IgD-negative memory B cell (primary cell): Measurements from ENCODE around the gene SAMD15. TPM values are rescaled to one million over a fixed set of nuclear protein-coding genes. Genes with fewer than 3 reads are reported as not detected.

ENCODE experiments used
- H3K27ac Mint-ChIP-seq, 3 donors: one replicate each; pipeline ENCODE4 v1.8.0; 2020 to 2022; ENCODE audit warnings: mild to moderate bottlenecking in 3 of 3, mixed read lengths in 3 of 3, moderate library complexity in 1 of 3
- H3K27me3 Mint-ChIP-seq: one replicate; pipeline ENCODE4 v1.8.0; 2021; ENCODE audit warnings: mixed read lengths
- H3K36me3 Mint-ChIP-seq: one replicate; pipeline ENCODE4 v1.8.0; 2020; ENCODE audit warnings: mild to moderate bottlenecking, mixed read lengths
- H3K4me1 Mint-ChIP-seq, 3 donors: one replicate each; pipeline ENCODE4 v1.8.0; 2020 to 2022; ENCODE audit warnings: mixed read lengths in 3 of 3, mild to moderate bottlenecking in 1 of 3
- H3K4me3 Mint-ChIP-seq, 4 donors: one replicate each; pipeline ENCODE4 v1.8.0; 2020 to 2022; ENCODE audit warnings: mild to moderate bottlenecking in 4 of 4, mixed read lengths in 4 of 4, moderate library complexity in 3 of 4
- H3K9me3 Mint-ChIP-seq, 3 donors: one replicate each; pipeline ENCODE4 v1.8.0; 2020 to 2021; ENCODE audit warnings: mixed read lengths in 3 of 3, mild to moderate bottlenecking in 1 of 3
- polyA plus RNA-seq: library from polyadenylated mRNA; unstranded; fragments of 300-500 nt; fragmentation: Illumina TruSeq; gene quantifications from one replicate; pipeline ENCODE4 v1.2.3, GENCODE V29; 2021

The SAMD15 gene
- polyA plus RNA-seq, 1 donor from 2014 or later = 0.08 TPM

DNA sequence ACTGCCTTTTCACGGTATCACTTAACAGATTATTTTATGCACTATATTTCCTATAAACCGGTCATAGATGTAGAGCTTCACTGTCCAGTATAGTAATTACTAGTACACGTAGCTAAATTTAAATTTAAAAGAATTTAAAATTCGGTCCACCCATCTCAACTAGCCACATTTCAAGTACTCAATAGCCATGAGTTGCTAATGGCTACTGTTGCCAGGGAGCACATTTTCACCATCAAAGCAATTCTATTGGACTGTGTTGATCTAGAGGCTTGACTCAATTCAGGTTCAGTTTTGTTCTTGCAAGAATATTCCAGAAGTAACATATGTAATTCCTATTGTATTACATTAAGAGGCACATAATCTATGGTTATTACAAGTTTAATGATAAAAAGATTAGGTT, 20.3 kb upstream of the SAMD15 start:
- no peaks in the 10 kb centered on the region for H3K27me3 Mint-ChIP-seq
- no peaks in the 10 kb centered on the region for H3K9me3 Mint-ChIP-seq
- H3K4me1 Mint-ChIP-seq = peaks cover 19 to 33% (median 30%) of the 10 kb centered on the region in 3 donors
- peaks cover 7% of the 10 kb centered on the region for H3K36me3 Mint-ChIP-seq
- no peak overlapping the region for H3K4me3 Mint-ChIP-seq
- H3K27ac Mint-ChIP-seq = no peak overlapping the region

DNA sequence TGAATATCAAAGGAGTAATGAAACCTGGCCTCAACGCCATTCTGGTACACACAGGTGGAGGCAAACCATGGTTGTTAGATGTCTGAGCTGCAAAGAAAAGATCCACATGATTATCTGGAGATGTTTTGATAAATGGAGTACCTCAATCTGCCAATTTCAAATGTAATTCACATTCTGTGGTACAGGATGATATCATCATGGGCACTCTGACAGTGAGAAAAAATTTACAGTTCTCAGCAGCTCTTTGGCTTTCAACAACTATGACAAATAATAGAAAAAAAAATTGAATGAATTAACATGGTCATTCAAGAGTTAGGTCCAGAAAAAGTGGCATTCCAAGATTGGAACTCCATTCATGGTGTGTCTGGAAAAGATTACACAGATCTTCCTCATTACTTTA, 17.6 kb upstream of the SAMD15 start:
- Mint-ChIP-seq H3K27me3 (no peaks in the 10 kb centered on the region), H3K27ac (no peak overlapping the region), H3K4me3 (no peak overlapping the region), H3K4me1 (peaks cover 36 to 46% (median 41%) of the 10 kb centered on the region in 3 donors), H3K9me3 (no peaks in the 10 kb centered on the region), H3K36me3 (peaks cover 9% of the 10 kb centered on the region)

DNA sequence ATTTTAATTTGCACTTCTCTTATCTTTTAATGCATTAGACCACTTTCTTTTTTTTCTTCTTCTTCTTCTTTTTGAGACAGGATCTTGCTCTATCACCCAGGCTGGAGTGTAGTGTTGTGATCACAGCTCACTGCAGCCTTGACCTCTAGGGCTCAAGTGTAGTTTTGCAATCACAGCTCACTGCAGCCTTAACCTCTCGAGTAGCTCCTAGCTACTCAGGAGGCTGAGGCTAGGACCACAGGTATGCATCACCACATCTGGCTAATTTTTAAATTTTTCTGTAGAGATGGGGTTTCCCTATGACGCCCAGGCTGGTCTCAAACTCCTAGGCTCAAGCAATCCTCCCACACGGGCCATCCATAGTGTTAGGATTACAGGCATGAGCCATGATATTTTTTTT, 13.0 kb upstream of the SAMD15 start:
- Mint-ChIP-seq H3K4me3 (peak overlapping the region in 2 of 4 donors; percentile 10 to 53), H3K27ac (peak overlapping the region in 1 of 3 donors; percentile 17), H3K27me3 (no peaks in the 10 kb centered on the region), H3K4me1 (peaks cover 67 to 72% (median 67%) of the 10 kb centered on the region in 3 donors), H3K9me3 (no peaks in the 10 kb centered on the region), H3K36me3 (peaks cover 8% of the 10 kb centered on the region)

GRCh38 chr14:77369285-77369684, 7.9 kb upstream of the SAMD15 start:
- Mint-ChIP-seq H3K27me3 (peaks cover 1% of the 10 kb centered on the region), H3K36me3 (peaks cover 5% of the 10 kb centered on the region), H3K4me1 (peaks cover 63 to 71% (median 68%) of the 10 kb centered on the region in 3 donors), H3K4me3 (peak overlapping the region in 2 of 4 donors; percentile 9 to 72), H3K9me3 (peaks cover 0 to 3% (median 0%) of the 10 kb centered on the region in 3 donors), H3K27ac (peak overlapping the region in 1 of 3 donors; percentile 83)

GRCh38 chr14:77372304-77372841, 4.8 kb upstream of the SAMD15 start:
- peaks cover 48 to 62% (median 56%) of the 10 kb centered on the region in 3 donors for H3K4me1 Mint-ChIP-seq
- peak overlapping the region; percentile 89 to 97 (median 95) for H3K27ac Mint-ChIP-seq
- peak overlapping the region in 3 of 4 donors; percentile 79 to 93 (median 90) for H3K4me3 Mint-ChIP-seq
- peaks cover 1% of the 10 kb centered on the region for H3K27me3 Mint-ChIP-seq
- peaks cover 5% of the 10 kb centered on the region for H3K36me3 Mint-ChIP-seq
- H3K9me3 Mint-ChIP-seq = peaks cover 0 to 3% (median 0%) of the 10 kb centered on the region in 3 donors

DNA sequence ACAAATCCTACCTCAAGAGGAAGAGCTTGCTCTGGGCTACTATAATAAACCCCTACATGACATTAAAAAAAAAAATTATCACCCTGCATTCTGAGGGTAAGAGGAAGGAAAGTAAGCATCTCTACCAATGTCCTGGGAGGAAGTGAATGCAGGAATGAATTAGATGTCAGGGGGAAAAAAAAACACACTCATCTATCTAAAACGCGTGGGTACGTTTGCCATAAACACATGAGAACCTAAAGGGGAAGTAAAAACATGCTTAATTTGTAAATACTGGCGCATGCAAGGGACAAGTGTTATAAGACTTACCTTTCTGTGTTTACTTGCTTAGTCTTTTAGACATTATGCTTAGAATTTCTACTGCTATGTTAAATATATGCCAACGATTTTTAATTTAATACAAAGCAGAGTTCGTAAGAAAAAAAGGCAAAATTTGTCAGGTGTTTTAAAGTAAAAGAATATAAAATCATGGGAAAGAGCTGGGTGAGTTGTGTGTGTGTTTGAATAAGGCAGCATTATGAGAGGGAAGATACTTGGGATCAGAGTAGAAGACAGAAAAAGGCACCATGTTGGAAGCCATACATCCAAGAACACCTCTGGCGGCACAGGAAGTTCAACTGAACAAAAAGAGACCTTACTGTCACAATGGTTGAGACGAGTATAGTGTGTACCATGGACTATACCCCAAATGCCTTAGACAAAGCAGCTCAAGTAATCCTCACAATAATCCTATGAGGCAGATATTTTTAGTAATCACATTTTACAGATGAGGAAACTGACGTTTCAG, 1.8 kb upstream of the SAMD15 start:
- Mint-ChIP-seq H3K4me3 (peak overlapping the region in 2 of 4 donors; percentile 91 to 99), H3K9me3 (peaks cover 0 to 3% (median 0%) of the 10 kb centered on the region in 3 donors), H3K27ac (peak overlapping the region; percentile 79 to 94 (median 89)), H3K4me1 (peaks cover 36 to 46% (median 37%) of the 10 kb centered on the region in 3 donors), H3K27me3 (peaks cover 1% of the 10 kb centered on the region), H3K36me3 (peaks cover 3% of the 10 kb centered on the region)

DNA sequence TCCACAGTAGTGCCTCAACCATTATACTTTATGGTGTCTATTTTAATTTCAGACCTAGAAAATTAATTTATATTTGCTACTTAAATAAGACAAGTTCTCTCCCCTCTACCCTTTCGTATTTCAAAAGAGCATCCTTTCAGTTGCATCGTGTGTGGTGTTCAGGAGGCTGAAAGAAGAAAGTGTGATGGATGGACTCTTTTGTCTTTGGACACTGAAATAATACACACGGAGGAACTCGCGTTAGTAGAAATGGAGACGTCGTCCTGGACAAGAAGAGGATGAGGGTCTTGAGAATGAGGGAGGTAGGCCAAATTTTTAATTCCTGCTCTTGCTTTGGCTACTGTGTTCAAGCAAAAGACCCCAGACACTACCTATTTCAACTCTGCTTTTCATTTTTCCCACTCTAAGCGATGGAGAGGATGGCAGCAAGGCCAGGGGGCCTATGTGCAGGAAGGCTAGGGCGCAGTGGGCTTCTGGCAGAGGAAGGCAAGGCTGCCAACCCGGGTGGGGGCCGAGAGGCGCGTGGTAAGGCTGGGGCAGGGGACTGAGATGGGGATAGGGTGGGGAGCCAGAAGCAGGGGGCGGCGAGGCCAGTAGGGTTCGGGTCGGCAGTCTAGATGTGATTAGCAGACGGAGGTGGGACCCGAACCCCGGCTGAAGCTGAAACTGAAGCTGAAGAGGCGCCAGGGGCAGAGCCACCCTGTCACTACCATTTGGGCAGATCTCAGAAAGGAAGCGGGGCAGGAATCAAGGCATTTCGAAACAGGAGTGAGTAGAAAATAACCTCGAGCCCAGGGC, 1.0 kb upstream of the SAMD15 start:
- H3K27ac Mint-ChIP-seq = peak overlapping the region; percentile 89 to 95 (median 94)
- peaks cover 32 to 42% (median 37%) of the 10 kb centered on the region in 3 donors for H3K4me1 Mint-ChIP-seq
- H3K36me3 Mint-ChIP-seq = peaks cover 3% of the 10 kb centered on the region
- peaks cover 1% of the 10 kb centered on the region for H3K27me3 Mint-ChIP-seq
- peaks cover 0 to 3% (median 0%) of the 10 kb centered on the region in 3 donors for H3K9me3 Mint-ChIP-seq
- peak overlapping the region in 2 of 4 donors; percentile 91 to 99 for H3K4me3 Mint-ChIP-seq

GRCh38 chr14:77377502-77377844, 294 bp downstream of the SAMD15 start:
- H3K9me3 Mint-ChIP-seq = peaks cover 0 to 3% (median 0%) of the 10 kb centered on the region in 3 donors
- H3K36me3 Mint-ChIP-seq = peaks cover 3% of the 10 kb centered on the region
- H3K4me3 Mint-ChIP-seq = no peak overlapping the region
- no peak overlapping the region for H3K27ac Mint-ChIP-seq
- peaks cover 25 to 32% (median 30%) of the 10 kb centered on the region in 3 donors for H3K4me1 Mint-ChIP-seq
- H3K27me3 Mint-ChIP-seq = peaks cover 1% of the 10 kb centered on the region

- H3K27ac Mint-ChIP-seq = no peak overlapping the region
- H3K9me3 Mint-ChIP-seq = peaks cover 0 to 3% (median 0%) of the 10 kb centered on the region in 3 donors
- no peak overlapping the region for H3K4me3 Mint-ChIP-seq
- peaks cover 15 to 21% (median 20%) of the 10 kb centered on the region in 3 donors for H3K4me1 Mint-ChIP-seq
- no peaks in the 10 kb centered on the region for H3K27me3 Mint-ChIP-seq
- H3K36me3 Mint-ChIP-seq = no peaks in the 10 kb centered on the region
These were observed 1.5 kb downstream of the SAMD15 start for GRCh38 chr14:77378701-77379100.

DNA sequence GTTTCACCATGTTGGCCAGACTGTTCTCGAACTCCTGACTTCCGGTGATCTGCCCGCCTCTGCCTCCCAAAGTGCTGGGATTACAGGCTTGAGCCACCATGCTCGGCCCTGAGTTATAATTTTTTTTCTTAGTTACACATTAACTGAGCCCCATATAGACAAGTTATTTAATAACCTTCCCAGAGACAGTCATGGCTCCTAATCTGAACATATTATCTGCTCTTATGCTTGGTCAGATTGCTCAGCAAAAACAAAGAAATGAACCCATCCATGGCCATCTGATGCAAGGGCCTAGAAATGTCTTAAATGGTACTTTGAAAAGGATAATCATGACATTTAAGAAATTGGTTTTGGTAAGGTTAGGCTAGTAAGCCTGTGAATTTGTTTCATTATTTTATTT, 13.0 kb downstream of the SAMD15 start:
- no peaks in the 10 kb centered on the region for H3K9me3 Mint-ChIP-seq
- H3K27me3 Mint-ChIP-seq = no peaks in the 10 kb centered on the region
- no peak overlapping the region for H3K27ac Mint-ChIP-seq
- H3K4me1 Mint-ChIP-seq = no peaks in the 10 kb centered on the region
- H3K36me3 Mint-ChIP-seq = no peaks in the 10 kb centered on the region
- no peak overlapping the region for H3K4me3 Mint-ChIP-seq

DNA sequence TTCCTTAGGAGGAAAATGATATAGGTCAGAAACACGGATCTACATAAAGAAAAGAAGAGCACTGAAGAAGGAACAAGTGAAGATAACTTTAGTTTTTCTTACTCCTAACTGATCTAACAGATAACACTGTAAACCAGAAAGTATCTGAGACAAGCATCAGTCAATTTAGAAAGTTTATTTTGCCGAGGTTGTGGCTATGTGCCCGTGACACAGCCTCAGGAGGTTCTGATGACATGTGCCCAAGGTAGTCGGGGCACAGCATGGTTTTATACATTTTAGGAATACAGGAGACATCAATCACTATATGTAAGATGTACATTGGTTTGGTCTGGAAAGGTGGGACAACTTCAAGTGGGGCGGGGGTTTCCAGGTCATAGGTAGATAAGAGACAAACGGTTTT, 23.0 kb downstream of the SAMD15 start:
- H3K4me1 Mint-ChIP-seq = no peaks in the 10 kb centered on the region
- no peaks in the 10 kb centered on the region for H3K27me3 Mint-ChIP-seq
- H3K9me3 Mint-ChIP-seq = no peaks in the 10 kb centered on the region
- H3K27ac Mint-ChIP-seq = no peak overlapping the region
- peaks cover 5% of the 10 kb centered on the region for H3K36me3 Mint-ChIP-seq
- no peak overlapping the region for H3K4me3 Mint-ChIP-seq

DNA sequence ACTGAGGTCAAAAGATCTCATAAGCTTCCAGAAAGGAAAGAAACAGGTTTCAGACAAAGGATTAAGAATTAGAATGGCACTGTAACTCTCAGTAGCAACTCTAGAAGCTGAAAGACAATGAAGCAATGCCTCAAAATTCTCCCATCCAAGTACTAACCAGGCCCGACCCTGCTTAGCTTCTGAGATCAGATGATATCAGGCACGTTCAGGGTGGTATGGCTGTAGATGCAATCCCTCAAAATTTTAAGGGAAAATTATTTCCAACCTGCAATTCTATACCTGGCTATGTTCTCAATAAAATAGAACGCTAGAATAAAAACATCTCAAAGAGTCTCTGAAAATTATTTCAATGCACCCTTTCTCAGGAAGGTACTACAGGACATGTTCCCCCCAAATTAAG, 26.6 kb downstream of the SAMD15 start:
- H3K27me3 Mint-ChIP-seq = no peaks in the 10 kb centered on the region
- no peaks in the 10 kb centered on the region for H3K9me3 Mint-ChIP-seq
- H3K4me3 Mint-ChIP-seq = no peak overlapping the region
- H3K27ac Mint-ChIP-seq = no peak overlapping the region
- peaks cover 0 to 7% (median 5%) of the 10 kb centered on the region in 3 donors for H3K4me1 Mint-ChIP-seq
- peaks cover 4% of the 10 kb centered on the region for H3K36me3 Mint-ChIP-seq

DNA sequence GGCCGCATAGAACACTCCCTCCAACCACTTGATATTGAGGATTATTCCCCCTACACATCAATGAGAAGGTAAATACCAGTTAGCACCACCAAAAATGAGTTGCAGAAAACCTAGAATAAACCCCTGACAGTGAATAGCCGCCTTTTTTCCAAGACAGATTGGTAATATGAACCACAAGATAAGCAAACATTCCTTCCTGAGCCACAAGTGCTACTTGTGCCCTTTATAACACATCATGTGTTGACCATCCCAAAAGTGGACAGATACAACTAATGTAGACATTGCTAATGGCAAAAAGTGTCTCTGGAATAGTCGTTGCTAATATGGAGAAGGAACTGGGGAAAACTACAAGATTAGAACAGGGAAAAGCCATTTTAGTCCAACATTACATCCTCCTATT, 28.9 kb downstream of the SAMD15 start:
- H3K4me3 Mint-ChIP-seq = no peak overlapping the region
- no peaks in the 10 kb centered on the region for H3K36me3 Mint-ChIP-seq
- H3K4me1 Mint-ChIP-seq = peaks cover 0 to 10% (median 8%) of the 10 kb centered on the region in 3 donors
- H3K9me3 Mint-ChIP-seq = no peaks in the 10 kb centered on the region
- H3K27me3 Mint-ChIP-seq = no peaks in the 10 kb centered on the region
- no peak overlapping the region for H3K27ac Mint-ChIP-seq

GRCh38 chr14:77406718-77407117, 29.5 kb downstream of the SAMD15 start:
- Mint-ChIP-seq H3K27ac (no peak overlapping the region), H3K4me1 (peaks cover 0 to 10% (median 8%) of the 10 kb centered on the region in 3 donors), H3K9me3 (no peaks in the 10 kb centered on the region), H3K27me3 (no peaks in the 10 kb centered on the region), H3K4me3 (no peak overlapping the region), H3K36me3 (no peaks in the 10 kb centered on the region)

GRCh38 chr14:77407158-77407557, 30.0 kb downstream of the SAMD15 start:
- no peaks in the 10 kb centered on the region for H3K36me3 Mint-ChIP-seq
- no peak overlapping the region for H3K27ac Mint-ChIP-seq
- H3K9me3 Mint-ChIP-seq = no peaks in the 10 kb centered on the region
- peaks cover 0 to 10% (median 8%) of the 10 kb centered on the region in 3 donors for H3K4me1 Mint-ChIP-seq
- no peaks in the 10 kb centered on the region for H3K27me3 Mint-ChIP-seq
- H3K4me3 Mint-ChIP-seq = no peak overlapping the region
